Measurements from ENCODE around the gene MYBPC3.

MYBPC3 gene

GRCh38 chr11:47356129-47356997 is 3.9 kb upstream of the MYBPC3 start:
- no peaks in the 10 kb centered on the region for H3K9me3 Mint-ChIP-seq
- H3K27ac Mint-ChIP-seq = no peak overlapping the region
- H3K4me1 Mint-ChIP-seq (ENCODE audit: low read depth) = peaks cover 4% of the 10 kb centered on the region

GRCh38 chr11:47355283-47356128 is 3.0 kb upstream of the MYBPC3 start:
- H3K9me3 Mint-ChIP-seq = no peaks in the 10 kb centered on the region
- no peak overlapping the region for H3K27ac Mint-ChIP-seq
- H3K36me3 Mint-ChIP-seq (ENCODE audit: low read depth) = no peaks in the 10 kb centered on the region

More at GRCh38 chr11:47356129-47356997, 3.9 kb upstream of the MYBPC3 start:
- no peaks in the 10 kb centered on the region for H3K36me3 Mint-ChIP-seq (ENCODE audit: low read depth)
- no peak overlapping the region for H3K4me3 Mint-ChIP-seq
- H3K27me3 Mint-ChIP-seq (ENCODE audit: low read depth) = no peaks in the 10 kb centered on the region

GRCh38 chr11:47354913-47355282 is 2.4 kb upstream of the MYBPC3 start:
- no peaks in the 10 kb centered on the region for H3K27me3 Mint-ChIP-seq (ENCODE audit: low read depth)
- H3K4me3 Mint-ChIP-seq = no peak overlapping the region
- no peaks in the 10 kb centered on the region for H3K36me3 Mint-ChIP-seq (ENCODE audit: low read depth)
- H3K4me1 Mint-ChIP-seq (ENCODE audit: low read depth) = peaks cover 4% of the 10 kb centered on the region
- H3K9me3 Mint-ChIP-seq = no peaks in the 10 kb centered on the region
- no peak overlapping the region for H3K27ac Mint-ChIP-seq

More at GRCh38 chr11:47355283-47356128, 3.0 kb upstream of the MYBPC3 start:
- peaks cover 4% of the 10 kb centered on the region for H3K4me1 Mint-ChIP-seq (ENCODE audit: low read depth)
- no peaks in the 10 kb centered on the region for H3K27me3 Mint-ChIP-seq (ENCODE audit: low read depth)
- no peak overlapping the region for H3K4me3 Mint-ChIP-seq

DNA sequence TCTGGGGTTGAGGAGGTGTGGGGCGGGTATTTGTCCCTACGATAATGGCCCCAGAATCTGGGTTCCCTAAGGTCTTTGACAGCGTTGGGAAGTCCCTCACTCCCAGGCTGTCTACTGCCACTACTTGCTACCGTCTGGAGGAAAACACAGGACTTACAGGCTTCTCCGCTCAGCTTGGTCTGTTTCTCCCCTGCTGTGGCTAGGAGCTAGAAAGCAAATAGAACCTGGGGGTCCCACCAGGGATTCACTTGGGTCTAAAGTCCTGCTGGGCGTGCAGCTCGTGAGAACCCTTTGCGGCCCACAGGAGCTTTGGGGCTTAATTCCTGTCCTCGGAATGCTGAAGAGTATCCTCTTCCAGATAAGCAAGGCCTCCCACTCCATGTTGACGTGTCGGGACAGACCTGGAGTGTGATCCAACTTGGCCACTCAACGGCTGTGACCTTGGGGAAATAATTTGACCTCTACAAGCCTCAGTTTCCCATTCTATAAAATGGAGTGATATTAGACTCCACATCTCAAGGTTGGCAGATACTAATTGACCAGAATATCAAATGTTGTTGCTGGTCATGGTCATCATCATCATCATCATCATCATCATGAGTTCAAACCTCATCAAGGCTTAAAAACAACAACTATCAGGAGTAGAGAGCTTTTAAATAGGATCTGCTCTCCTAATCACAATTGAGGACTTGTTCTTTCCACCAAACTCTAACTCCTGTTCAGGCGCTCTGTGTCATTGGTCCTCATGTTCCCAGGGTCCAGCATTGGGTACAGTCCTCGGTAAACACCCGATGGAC is 1.7 kb upstream of the MYBPC3 start:
- no peak overlapping the region for H3K4me3 Mint-ChIP-seq
- no peaks in the 10 kb centered on the region for H3K27me3 Mint-ChIP-seq (ENCODE audit: low read depth)
- no peak overlapping the region for H3K27ac Mint-ChIP-seq
- H3K4me1 Mint-ChIP-seq (ENCODE audit: low read depth) = peaks cover under 1% of the 10 kb centered on the region
- H3K36me3 Mint-ChIP-seq (ENCODE audit: low read depth) = no peaks in the 10 kb centered on the region
- H3K9me3 Mint-ChIP-seq = no peaks in the 10 kb centered on the region

DNA sequence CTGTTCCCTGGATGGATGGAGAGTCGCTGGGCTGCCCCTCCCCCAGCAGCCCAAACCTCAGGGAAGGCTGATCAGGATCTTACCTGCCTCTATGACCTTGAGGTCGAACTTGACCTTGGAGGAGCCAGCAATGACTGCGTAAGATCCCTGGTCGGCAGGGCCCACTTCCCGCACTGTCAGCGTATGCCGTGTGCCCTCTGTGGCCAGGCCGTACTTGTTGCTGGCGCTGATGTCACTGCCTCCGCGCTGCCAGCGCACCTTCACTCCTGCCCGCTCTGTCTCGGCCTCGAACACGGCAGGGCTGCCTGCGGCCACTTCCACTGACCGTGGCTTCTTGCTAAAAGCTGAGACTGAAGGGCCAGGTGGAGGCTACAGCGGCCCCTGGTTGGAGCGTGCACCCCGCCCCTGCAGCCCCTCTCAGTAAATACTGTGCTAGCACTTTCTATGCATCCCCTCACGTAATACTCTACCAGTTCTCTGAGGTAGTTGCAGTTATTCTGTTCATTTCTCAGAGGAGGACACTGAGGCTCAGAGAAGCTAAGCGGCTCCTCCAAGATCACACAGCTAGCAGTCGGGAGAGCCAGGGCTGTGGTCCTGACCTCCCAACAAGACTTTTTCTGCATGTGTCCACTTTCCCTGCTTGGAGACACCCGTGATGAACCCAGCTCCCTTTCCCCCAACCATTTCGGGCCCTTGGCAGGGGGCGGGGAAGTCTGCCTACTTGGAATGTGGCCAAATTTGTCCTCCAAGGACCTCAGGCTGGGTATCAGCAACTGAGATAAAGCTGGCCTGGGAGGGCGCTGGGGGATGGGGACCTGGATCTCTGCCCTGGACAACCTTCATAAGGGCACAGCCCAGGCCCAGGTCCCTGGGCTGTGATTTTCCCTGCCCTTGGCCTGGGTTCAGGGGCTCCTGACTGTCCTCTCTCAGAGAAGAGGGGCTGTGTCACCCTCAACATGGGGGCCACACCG is 1.1 kb downstream of the MYBPC3 start:
- no peaks in the 10 kb centered on the region for H3K4me1 Mint-ChIP-seq (ENCODE audit: low read depth)
- no peak overlapping the region for H3K27ac Mint-ChIP-seq
- H3K36me3 Mint-ChIP-seq (ENCODE audit: low read depth) = no peaks in the 10 kb centered on the region
- no peak overlapping the region for H3K4me3 Mint-ChIP-seq
- no peaks in the 10 kb centered on the region for H3K9me3 Mint-ChIP-seq
- no peaks in the 10 kb centered on the region for H3K27me3 Mint-ChIP-seq (ENCODE audit: low read depth)

DNA sequence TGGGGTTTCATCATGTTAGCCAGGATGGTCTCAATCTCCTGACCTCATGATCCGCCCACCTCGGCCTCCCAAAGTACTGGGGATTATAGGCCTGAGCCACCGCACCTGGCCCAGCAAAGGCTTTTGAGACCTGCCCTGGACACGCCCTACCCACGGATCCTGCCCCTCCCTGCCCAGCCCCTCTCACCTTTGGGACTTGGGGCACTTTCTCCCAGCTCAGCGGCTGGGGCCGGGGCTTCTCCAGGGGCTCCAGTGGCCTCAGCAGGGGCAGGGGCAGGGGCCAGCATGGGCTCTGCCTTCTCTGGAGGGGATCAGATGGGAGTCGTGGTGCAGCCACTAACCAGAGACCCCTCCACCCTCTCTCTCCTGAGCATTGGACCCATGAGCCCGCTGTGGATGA is 2.2 kb downstream of the MYBPC3 start:
- Mint-ChIP-seq H3K4me1 (ENCODE audit: low read depth) (no peaks in the 10 kb centered on the region), H3K27ac (no peak overlapping the region), H3K4me3 (no peak overlapping the region), H3K36me3 (ENCODE audit: low read depth) (no peaks in the 10 kb centered on the region), H3K9me3 (no peaks in the 10 kb centered on the region), H3K27me3 (ENCODE audit: low read depth) (no peaks in the 10 kb centered on the region)

GRCh38 chr11:47349521-47350095 is 2.9 kb downstream of the MYBPC3 start:
- Mint-ChIP-seq H3K4me1 (ENCODE audit: low read depth) (no peaks in the 10 kb centered on the region), H3K27ac (no peak overlapping the region), H3K36me3 (ENCODE audit: low read depth) (no peaks in the 10 kb centered on the region), H3K9me3 (no peaks in the 10 kb centered on the region), H3K4me3 (no peak overlapping the region), H3K27me3 (ENCODE audit: low read depth) (no peaks in the 10 kb centered on the region)

DNA sequence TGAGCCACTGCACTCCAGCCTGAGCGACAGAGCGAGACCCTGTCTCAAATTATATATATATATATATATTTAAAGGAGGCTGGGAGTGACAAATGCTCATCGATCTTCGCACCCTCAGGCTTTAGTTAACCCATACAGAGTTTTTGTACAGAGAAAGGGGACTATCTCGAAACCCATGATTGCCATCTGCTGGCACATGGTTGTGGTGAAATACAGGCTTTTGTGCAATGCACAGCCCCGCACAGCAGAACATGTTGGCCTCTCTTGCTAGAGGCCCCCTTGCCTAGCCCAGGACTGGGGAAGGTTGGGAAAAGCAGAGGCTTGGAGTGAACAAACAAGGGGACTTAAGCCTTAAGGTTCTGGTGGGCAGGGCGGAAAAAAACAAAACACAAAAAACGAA is 3.6 kb downstream of the MYBPC3 start:
- H3K4me1 Mint-ChIP-seq (ENCODE audit: low read depth) = no peaks in the 10 kb centered on the region
- no peaks in the 10 kb centered on the region for H3K27me3 Mint-ChIP-seq (ENCODE audit: low read depth)
- no peaks in the 10 kb centered on the region for H3K9me3 Mint-ChIP-seq
- H3K4me3 Mint-ChIP-seq = no peak overlapping the region
- H3K36me3 Mint-ChIP-seq (ENCODE audit: low read depth) = no peaks in the 10 kb centered on the region
- no peak overlapping the region for H3K27ac Mint-ChIP-seq

DNA sequence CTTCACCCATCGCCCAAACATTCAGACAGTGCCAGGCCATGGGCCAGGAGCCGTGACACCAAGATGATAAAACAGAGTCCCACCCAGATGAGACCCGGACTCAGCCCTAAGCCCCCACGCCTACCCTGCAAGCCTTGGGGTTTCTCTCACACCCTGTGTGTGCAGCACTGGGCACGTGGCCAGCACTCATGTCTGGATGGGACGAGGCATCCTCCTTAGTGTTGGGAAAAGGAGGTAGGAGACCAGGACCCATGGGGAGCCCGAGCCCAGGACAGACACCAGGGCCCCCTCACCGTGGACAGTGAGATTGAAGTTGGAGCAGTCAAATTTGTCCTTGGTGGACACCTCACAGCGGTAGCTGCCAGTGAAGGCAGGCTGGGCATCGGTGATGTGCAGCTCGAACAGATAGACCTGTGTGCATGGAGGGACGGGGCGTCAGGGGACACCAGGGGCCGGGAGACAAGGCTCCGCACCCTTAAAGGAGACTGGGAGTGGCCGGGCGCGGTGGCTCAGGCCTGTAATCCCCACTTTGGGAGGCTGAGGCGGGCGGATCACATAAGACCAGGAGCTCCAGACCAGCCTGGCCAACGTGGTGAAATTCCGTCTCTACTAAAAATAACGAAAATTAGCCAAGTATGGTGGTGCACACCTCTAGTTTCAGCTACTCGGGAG is 4.2 kb downstream of the MYBPC3 start:
- H3K27ac Mint-ChIP-seq = no peak overlapping the region

GRCh38 chr11:47347137-47347536 is 5.4 kb downstream of the MYBPC3 start:
- H3K27ac Mint-ChIP-seq = no peak overlapping the region
- H3K9me3 Mint-ChIP-seq = no peaks in the 10 kb centered on the region
- no peaks in the 10 kb centered on the region for H3K27me3 Mint-ChIP-seq (ENCODE audit: low read depth)
- no peak overlapping the region for H3K4me3 Mint-ChIP-seq
- H3K36me3 Mint-ChIP-seq (ENCODE audit: low read depth) = no peaks in the 10 kb centered on the region
- no peaks in the 10 kb centered on the region for H3K4me1 Mint-ChIP-seq (ENCODE audit: low read depth)

More for the DNA sequence above, 4.2 kb downstream of the MYBPC3 start:
- H3K36me3 Mint-ChIP-seq (ENCODE audit: low read depth) = no peaks in the 10 kb centered on the region
- H3K4me1 Mint-ChIP-seq (ENCODE audit: low read depth) = no peaks in the 10 kb centered on the region
- no peaks in the 10 kb centered on the region for H3K9me3 Mint-ChIP-seq
- no peaks in the 10 kb centered on the region for H3K27me3 Mint-ChIP-seq (ENCODE audit: low read depth)
- H3K4me3 Mint-ChIP-seq = no peak overlapping the region

DNA sequence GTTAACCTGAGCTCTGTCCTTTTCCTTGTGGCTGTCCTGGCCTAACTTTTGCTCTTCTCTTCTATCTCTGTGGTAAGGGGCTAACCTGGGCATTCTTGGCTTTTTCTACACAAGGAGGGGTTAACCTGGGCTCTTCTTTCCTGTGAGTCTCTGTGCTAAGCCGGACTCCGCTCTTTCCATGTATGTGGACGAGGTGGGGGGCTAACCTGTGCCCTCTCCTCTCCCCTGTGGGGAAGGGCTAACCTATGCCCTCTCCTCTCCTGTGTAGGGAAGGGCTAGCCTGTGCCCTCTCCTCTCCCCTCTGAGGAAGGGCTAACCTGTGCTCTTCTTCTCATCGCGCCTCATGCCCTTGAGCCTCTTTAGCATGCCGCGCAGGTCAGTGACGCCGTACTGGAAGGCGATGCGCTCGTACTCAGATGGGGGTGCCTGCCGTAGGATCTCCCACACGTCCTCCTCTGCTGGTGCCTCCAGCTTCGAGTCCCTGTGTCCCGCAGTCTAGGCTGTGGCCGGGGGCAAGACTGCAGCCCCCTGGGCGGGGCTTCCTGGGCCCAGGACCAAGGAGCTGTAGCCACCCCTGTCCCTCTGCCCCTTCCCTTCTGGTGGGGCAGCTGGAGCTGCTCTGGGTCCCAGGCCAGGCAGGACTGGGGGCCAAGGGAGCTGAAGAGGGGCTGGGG is 6.5 kb downstream of the MYBPC3 start:
- Mint-ChIP-seq H3K36me3 (ENCODE audit: low read depth) (no peaks in the 10 kb centered on the region), H3K4me3 (no peak overlapping the region), H3K27ac (no peak overlapping the region), H3K9me3 (no peaks in the 10 kb centered on the region), H3K4me1 (ENCODE audit: low read depth) (no peaks in the 10 kb centered on the region), H3K27me3 (ENCODE audit: low read depth) (no peaks in the 10 kb centered on the region)

- H3K36me3 Mint-ChIP-seq (ENCODE audit: low read depth) = no peaks in the 10 kb centered on the region
- H3K27me3 Mint-ChIP-seq (ENCODE audit: low read depth) = no peaks in the 10 kb centered on the region
- no peaks in the 10 kb centered on the region for H3K9me3 Mint-ChIP-seq
- H3K27ac Mint-ChIP-seq = no peak overlapping the region
- no peaks in the 10 kb centered on the region for H3K4me1 Mint-ChIP-seq (ENCODE audit: low read depth)
- no peak overlapping the region for H3K4me3 Mint-ChIP-seq
Observed at GRCh38 chr11:47342854-47343253, 9.6 kb downstream of the MYBPC3 start.

Data from T-helper 1 cell treated with Interleukin-12 subunit alpha and Interleukin-12 subunit beta and Interleukin-4 antibody, amounts not matched to agents 30 μg/mL and 1 μg/mL, for 36 hours (primary cell).